CD14-positive monocyte (primary cell): ENCODE data around the gene DMAC1. TPM values are rescaled to one million over a fixed set of nuclear protein-coding genes. Genes with fewer than 3 reads are reported as not detected.

Experiments used
- DNase-seq, 3 donors: peaks; one replicate each; pipeline ENCODE4 v3.0.0-alpha.2; 2011 to 2022
- H2AFZ ChIP-seq: 2 replicates; pipeline ENCODE4 v1.6.0; 2012; ENCODE audit warnings: mild to moderate bottlenecking, low read depth, low read length, inconsistent platforms; ENCODE audit not compliant: insufficient read depth, poor library complexity, severe bottlenecking
- H3K27ac ChIP-seq, 2 donors: 1 replicate in 1 of 2; 2 replicates in 1 of 2; pipeline ENCODE4 v1.5.1; 2012 to 2013; ENCODE audit warnings: low read length in 2 of 2, control low read depth in 1 of 2, inconsistent platforms in 1 of 2, low read depth in 1 of 2, mild to moderate bottlenecking in 1 of 2
- H3K27me3 ChIP-seq, 2 donors: one replicate each; pipeline versions ENCODE4 v1.6.0 to v1.6.1; 2011 to 2013; ENCODE audit warnings: low read length in 2 of 2; ENCODE audit not compliant: control insufficient read depth in 2 of 2, insufficient read depth in 2 of 2
- H3K36me3 ChIP-seq, 2 donors: replicated peaks in 1 of 2; 1 replicate in 1 of 2; 2 replicates in 1 of 2; pipeline versions ENCODE4 v1.5.1 to v1.6.1; 2012 to 2013; ENCODE audit warnings: low read length in 2 of 2, control low read depth in 1 of 2, inconsistent platforms in 1 of 2, mild to moderate bottlenecking in 1 of 2; ENCODE audit not compliant: insufficient read depth in 2 of 2, control insufficient read depth in 1 of 2
- H3K4me1 ChIP-seq, 2 donors: 1 replicate in 1 of 2; 2 replicates in 1 of 2; pipeline versions ENCODE4 v1.5.1 to v1.6.1; 2012 to 2013; ENCODE audit warnings: low read length in 2 of 2, control low read depth in 1 of 2, inconsistent platforms in 1 of 2, mild to moderate bottlenecking in 1 of 2, moderate library complexity in 1 of 2; ENCODE audit not compliant: insufficient read depth in 2 of 2, control insufficient read depth in 1 of 2
- H3K4me2 ChIP-seq: replicated peaks from 2 replicates; pipeline ENCODE3; 2012; ENCODE audit warnings: low read length, moderate library complexity, mild to moderate bottlenecking; ENCODE audit not compliant: poor library complexity, severe bottlenecking; ENCODE audit errors: extremely low read depth
- H3K4me3 ChIP-seq, 3 experiments: fragments of 200-600 bp in 1 of 3; sonication (generic) in 1 of 3; replicated peaks in 1 of 3; 1 replicate in 2 of 3; 2 replicates in 1 of 3; pipeline ENCODE4 v1.5.1; 2011 to 2013; ENCODE audit warnings: low read length in 3 of 3, mild to moderate bottlenecking in 3 of 3, control low read depth in 2 of 3, low read depth in 2 of 3, inconsistent platforms in 1 of 3, moderate library complexity in 1 of 3
- H3K79me2 ChIP-seq: 2 replicates; pipeline ENCODE4 v1.6.0; 2012; ENCODE audit warnings: mild to moderate bottlenecking, control low read depth, inconsistent platforms, low read length, moderate library complexity; ENCODE audit not compliant: insufficient read depth
- H3K9ac ChIP-seq: 2 replicates; pipeline ENCODE4 v1.6.0; 2017; ENCODE audit warnings: low read length, mild to moderate bottlenecking; ENCODE audit not compliant: insufficient read depth, poor library complexity, severe bottlenecking
- H3K9me3 ChIP-seq, 2 donors: replicated peaks in 1 of 2; 1 replicate in 1 of 2; 2 replicates in 1 of 2; pipeline versions ENCODE4 v1.5.1 to v1.6.1; 2012 to 2013; ENCODE audit warnings: low read length in 2 of 2, control low read depth in 1 of 2; ENCODE audit not compliant: control insufficient read depth in 1 of 2, insufficient read depth in 1 of 2
- H4K20me1 ChIP-seq: 2 replicates; pipeline ENCODE4 v1.6.0; 2012; ENCODE audit warnings: mild to moderate bottlenecking, low read length, control low read depth, moderate library complexity; ENCODE audit not compliant: insufficient read depth
- H3K27ac Mint-ChIP-seq, 7 donors: one replicate each; pipeline ENCODE4 v1.8.0; 2020; ENCODE audit warnings: mild to moderate bottlenecking in 7 of 7, mixed read lengths in 7 of 7, moderate library complexity in 6 of 7, inconsistent platforms in 2 of 7
- H3K27me3 Mint-ChIP-seq, 3 donors: one replicate each; pipeline ENCODE4 v1.8.0; 2021 to 2022; ENCODE audit warnings: low read depth in 3 of 3, mild to moderate bottlenecking in 3 of 3, mixed read lengths in 3 of 3, moderate library complexity in 3 of 3, inconsistent platforms in 1 of 3
- H3K36me3 Mint-ChIP-seq, 2 donors: one replicate each; pipeline ENCODE4 v1.8.0; 2020; ENCODE audit warnings: mixed read lengths in 2 of 2, inconsistent platforms in 1 of 2, mild to moderate bottlenecking in 1 of 2
- H3K4me1 Mint-ChIP-seq: one replicate; pipeline ENCODE4 v1.8.0; 2020; ENCODE audit warnings: mild to moderate bottlenecking, mixed read lengths
- H3K4me3 Mint-ChIP-seq, 2 donors: one replicate each; pipeline ENCODE4 v1.8.0; 2020; ENCODE audit warnings: mild to moderate bottlenecking in 2 of 2, mixed read lengths in 2 of 2, moderate library complexity in 1 of 2
- H3K9me3 Mint-ChIP-seq, 7 donors: one replicate each; pipeline ENCODE4 v1.8.0; 2020 to 2022; ENCODE audit warnings: mixed read lengths in 7 of 7, mild to moderate bottlenecking in 6 of 7, moderate library complexity in 6 of 7, inconsistent platforms in 2 of 7
- CTCF ChIP-seq: fragments of 200-600 bp; IDR thresholded peaks from one replicate; pipeline ENCODE4 v1.8.0; 2022; ENCODE audit warnings: antibody characterized with exemption, mild to moderate bottlenecking
- WGBS: methylation state at CpG from one replicate; pipeline ENCODE4 v1.1.5; 2013; ENCODE audit warnings: missing lambda C conversion rate; ENCODE audit not compliant: insufficient coverage; 5-methylcytosine and 5-hydroxymethylcytosine counted together
- intact Hi-C, 2 donors: fragments of 100-400 bp; cut with micrococcal nuclease; formaldehyde crosslinking; loops; one replicate each; pipeline versions ENCODE4 v1.15.0 to v1.15.1; 2023
- polyA plus RNA-seq, 3 donors: library from polyadenylated mRNA; depleted of rRNA in 1 of 3; unstranded in 2 of 3; stranded (reverse) in 1 of 3; fragments of 300-500 nt in 2 of 3; fragments of >200 nt in 1 of 3; fragmentation: Illumina TruSeq in 2 of 3; gene quantifications; 1 replicate in 2 of 3; 2 replicates in 1 of 3; pipeline ENCODE4 v1.2.3, GENCODE V29; 2012 to 2021

DMAC1 gene
- polyA plus RNA-seq, 3 donors, result 3.0 to 29.6 (median 25.4) TPM

- intact Hi-C loops, result no loop called here
- H3K4me1 Mint-ChIP-seq, result no peaks in the 10 kb centered on the region
- Histone ChIP-seq H3K27ac (no peak overlapping the region), H3K79me2 (no peaks in the 10 kb centered on the region), H3K4me3 (no peak overlapping the region), H4K20me1 (no peaks in the 10 kb centered on the region), H2AFZ (no peak overlapping the region), H3K9ac (no peak overlapping the region), H3K27me3 (peaks cover 0 to 2% of the 10 kb centered on the region in 2 donors), H3K4me2 (no peak overlapping the region), H3K36me3 (no peaks in the 10 kb centered on the region), H3K4me1 (no peaks in the 10 kb centered on the region), H3K9me3 (no peaks in the 10 kb centered on the region)
- no peaks in the 10 kb centered on the region for H3K36me3 Mint-ChIP-seq
- H3K9me3 Mint-ChIP-seq, result peaks cover 0 to 19% (median 5%) of the 10 kb centered on the region in 7 donors
- no peak overlapping the region for H3K27ac Mint-ChIP-seq
- peaks cover 0 to 2% (median 0%) of the 10 kb centered on the region in 3 donors for H3K27me3 Mint-ChIP-seq
- WGBS, result no CpG with 5 or more reads among the region's 2 CpGs
- DNase-seq, result no peak
- no peak overlapping the region for H3K4me3 Mint-ChIP-seq
- no peak for TF ChIP-seq CTCF
Measured at GRCh38 chr9:7827056-7827455, 27.5 kb upstream of the DMAC1 start.

- Histone ChIP-seq H2AFZ (no peak overlapping the region), H3K4me2 (no peak overlapping the region), H3K27ac (no peak overlapping the region), H3K9me3 (no peaks in the 10 kb centered on the region), H3K9ac (no peak overlapping the region), H4K20me1 (no peaks in the 10 kb centered on the region), H3K79me2 (no peaks in the 10 kb centered on the region), H3K36me3 (no peaks in the 10 kb centered on the region), H3K4me1 (no peaks in the 10 kb centered on the region), H3K4me3 (no peak overlapping the region), H3K27me3 (peaks cover 0 to 2% of the 10 kb centered on the region in 2 donors)
- Mint-ChIP-seq H3K27me3 (peaks cover 0 to 2% (median 0%) of the 10 kb centered on the region in 3 donors), H3K27ac (no peak overlapping the region), H3K9me3 (peaks cover 0 to 10% (median 0%) of the 10 kb centered on the region in 7 donors), H3K4me1 (no peaks in the 10 kb centered on the region), H3K4me3 (no peak overlapping the region), H3K36me3 (no peaks in the 10 kb centered on the region)
- intact Hi-C loops, result no loop called here
- 94% methylated on average over 2 of the region's 5 CpGs for WGBS
- no peak for DNase-seq
- no peak for TF ChIP-seq CTCF
Measured at GRCh38 chr9:7823651-7824050, 24.1 kb upstream of the DMAC1 start.
